ENCODE measurements around the gene GSE1. TPM values are rescaled to one million over a fixed set of nuclear protein-coding genes. Genes with fewer than 3 reads are reported as not detected.

GSE1 gene
- total RNA-seq, 2 donors from 2014 or later: 72.6 to 96.2 TPM

DNA sequence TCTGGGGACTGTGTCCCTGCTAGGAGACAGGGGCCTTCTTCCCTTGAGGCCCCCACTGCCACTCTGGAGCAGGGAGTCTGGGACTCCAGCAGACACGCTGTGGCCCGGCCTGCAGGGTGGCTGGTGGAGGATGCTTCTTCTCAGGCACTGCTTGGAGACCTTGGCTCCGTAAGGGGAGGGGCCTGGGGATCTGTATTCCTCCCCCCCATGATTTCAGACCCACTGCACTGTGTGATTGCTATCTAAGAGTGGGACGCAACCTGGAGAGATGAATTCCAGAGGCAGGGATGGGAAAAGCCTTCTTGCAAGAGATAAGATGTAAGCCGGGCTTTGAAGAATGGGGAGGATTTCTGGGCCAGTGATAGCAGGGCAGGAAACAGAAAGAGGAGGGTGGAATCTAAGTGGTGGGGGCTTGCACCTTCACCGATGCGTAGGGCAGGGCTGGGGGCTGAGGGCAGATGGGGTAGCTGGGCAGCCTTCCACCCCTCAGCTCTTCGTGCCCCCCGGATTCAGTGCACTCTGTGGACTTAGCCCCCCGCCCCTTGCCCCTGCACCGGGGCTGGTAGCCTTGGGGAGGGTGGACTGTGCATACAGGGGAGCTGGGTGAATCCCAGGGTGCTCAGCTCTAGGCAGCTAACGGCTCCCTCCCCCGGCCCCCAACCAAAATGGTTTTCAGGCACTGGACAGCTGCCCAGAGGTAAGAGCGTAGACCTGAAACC, 5.2 kb upstream of the GSE1 start:
- no peak overlapping the region for H3K27ac ChIP-seq
- ATAC-seq (ENCODE audit: insufficient number of reproducible peaks, low FRiP score, low read depth): no peak
- no peak overlapping the region for H3K4me3 ChIP-seq
- TF ChIP-seq, protein P1, sequence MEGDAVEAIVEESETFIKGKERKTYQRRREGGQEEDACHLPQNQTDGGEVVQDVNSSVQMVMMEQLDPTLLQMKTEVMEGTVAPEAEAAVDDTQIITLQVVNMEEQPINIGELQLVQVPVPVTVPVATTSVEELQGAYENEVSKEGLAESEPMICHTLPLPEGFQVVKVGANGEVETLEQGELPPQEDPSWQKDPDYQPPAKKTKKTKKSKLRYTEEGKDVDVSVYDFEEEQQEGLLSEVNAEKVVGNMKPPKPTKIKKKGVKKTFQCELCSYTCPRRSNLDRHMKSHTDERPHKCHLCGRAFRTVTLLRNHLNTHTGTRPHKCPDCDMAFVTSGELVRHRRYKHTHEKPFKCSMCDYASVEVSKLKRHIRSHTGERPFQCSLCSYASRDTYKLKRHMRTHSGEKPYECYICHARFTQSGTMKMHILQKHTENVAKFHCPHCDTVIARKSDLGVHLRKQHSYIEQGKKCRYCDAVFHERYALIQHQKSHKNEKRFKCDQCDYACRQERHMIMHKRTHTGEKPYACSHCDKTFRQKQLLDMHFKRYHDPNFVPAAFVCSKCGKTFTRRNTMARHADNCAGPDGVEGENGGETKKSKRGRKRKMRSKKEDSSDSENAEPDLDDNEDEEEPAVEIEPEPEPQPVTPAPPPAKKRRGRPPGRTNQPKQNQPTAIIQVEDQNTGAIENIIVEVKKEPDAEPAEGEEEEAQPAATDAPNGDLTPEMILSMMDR (IDR thresholded peaks at IDR 0.05): no peak
- no peaks in the 10 kb centered on the region for H3K9me3 ChIP-seq
- no peak for DNase-seq (ENCODE audit: low spot score)
- H3K4me1 ChIP-seq (ENCODE audit: control insufficient read depth in 1 of 2, low read depth in 2 of 2): peaks cover 11 to 43% of the 10 kb centered on the region in 2 donors
- no peaks in the 10 kb centered on the region for H3K27me3 ChIP-seq (replicated peaks; ENCODE audit: insufficient read depth)
- H3K36me3 ChIP-seq: no peaks in the 10 kb centered on the region

DNA sequence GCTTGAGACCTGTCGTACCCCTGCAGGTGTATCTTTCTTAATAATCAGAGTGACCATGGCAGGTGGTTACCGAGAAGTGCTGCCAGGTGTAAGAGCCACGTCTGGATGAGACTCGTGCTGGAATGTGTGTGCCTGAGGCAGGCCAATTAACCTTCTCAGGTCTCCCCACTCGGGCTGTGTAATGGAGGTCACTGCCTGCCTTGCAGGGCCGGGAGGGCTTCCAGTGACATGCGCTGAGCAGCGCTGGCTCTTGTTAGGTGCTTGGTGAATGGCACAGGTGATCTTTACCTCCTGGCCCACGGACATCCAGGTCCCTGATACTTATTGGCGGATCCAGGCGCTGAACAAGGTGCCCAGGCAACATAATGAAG, 4.6 kb upstream of the GSE1 start:
- H3K27me3 ChIP-seq (replicated peaks; ENCODE audit: insufficient read depth): no peaks in the 10 kb centered on the region
- peaks cover 11 to 44% of the 10 kb centered on the region in 2 donors for H3K4me1 ChIP-seq (ENCODE audit: control insufficient read depth in 1 of 2, low read depth in 2 of 2)
- no peak overlapping the region for H3K27ac ChIP-seq
- DNase-seq (ENCODE audit: low spot score): no peak
- ATAC-seq (ENCODE audit: insufficient number of reproducible peaks, low FRiP score, low read depth): no peak
- no peaks in the 10 kb centered on the region for H3K9me3 ChIP-seq
- no peaks in the 10 kb centered on the region for H3K36me3 ChIP-seq
- no peak overlapping the region for H3K4me3 ChIP-seq
- TF ChIP-seq, protein P1 (IDR thresholded peaks at IDR 0.05): no peak

DNA sequence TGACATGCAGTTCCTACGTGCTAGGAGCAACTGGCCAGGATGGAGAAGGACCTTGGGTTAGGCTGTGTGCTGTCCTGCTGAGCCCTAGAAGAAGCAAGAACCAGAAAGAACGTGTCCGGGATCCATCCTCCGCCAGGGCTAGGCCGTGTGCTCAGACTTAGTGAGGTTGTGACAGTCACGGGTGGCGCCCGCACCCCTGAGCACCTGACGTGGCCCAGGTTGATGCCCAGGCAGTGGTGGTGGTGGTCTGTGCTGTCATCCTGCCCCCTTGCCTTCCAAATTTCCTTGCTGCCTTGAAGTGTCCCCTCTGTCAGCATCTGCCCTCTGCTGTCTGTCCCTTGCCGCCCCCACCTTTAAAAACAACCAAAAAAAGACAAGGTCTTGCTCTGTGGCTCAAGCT, 4.2 kb upstream of the GSE1 start:
- Histone ChIP-seq H3K36me3 (no peaks in the 10 kb centered on the region), H3K4me1 (ENCODE audit: control insufficient read depth in 1 of 2, low read depth in 2 of 2) (peaks cover 11 to 44% of the 10 kb centered on the region in 2 donors), H3K9me3 (no peaks in the 10 kb centered on the region), H3K27me3 (replicated peaks; ENCODE audit: insufficient read depth) (no peaks in the 10 kb centered on the region), H3K27ac (no peak overlapping the region), H3K4me3 (no peak overlapping the region)
- DNase-seq (ENCODE audit: low spot score) (no peak), ATAC-seq (ENCODE audit: insufficient number of reproducible peaks, low FRiP score, low read depth) (no peak)
- TF ChIP-seq, protein P1 (IDR thresholded peaks at IDR 0.05): no peak

DNA sequence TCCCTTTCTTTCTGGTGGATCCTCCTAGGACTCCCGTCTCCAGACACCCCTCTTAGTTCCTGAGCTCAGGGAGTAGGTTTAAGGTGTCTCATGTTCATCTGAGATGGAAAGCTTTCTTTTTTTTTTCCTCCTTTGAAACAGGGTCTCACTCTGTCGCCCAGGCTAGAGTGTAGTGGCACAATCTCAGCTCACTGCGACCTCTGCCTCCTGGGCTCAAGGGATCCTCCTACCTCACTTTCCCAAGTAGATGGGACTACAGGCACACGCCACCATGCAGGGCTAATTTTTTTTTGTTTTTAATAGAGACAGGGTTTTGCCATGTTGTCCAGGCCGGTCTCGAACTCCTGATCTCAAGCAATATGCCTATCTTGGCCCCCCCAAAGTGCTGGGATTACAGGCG, 3.6 kb upstream of the GSE1 start:
- Histone ChIP-seq H3K27ac (no peak overlapping the region), H3K4me1 (ENCODE audit: control insufficient read depth in 1 of 2, low read depth in 2 of 2) (peaks cover 14 to 48% of the 10 kb centered on the region in 2 donors), H3K27me3 (replicated peaks; ENCODE audit: insufficient read depth) (no peaks in the 10 kb centered on the region), H3K9me3 (no peaks in the 10 kb centered on the region), H3K36me3 (no peaks in the 10 kb centered on the region), H3K4me3 (no peak overlapping the region)
- DNase-seq (ENCODE audit: low spot score): no peak
- ATAC-seq (ENCODE audit: insufficient number of reproducible peaks, low FRiP score, low read depth): no peak
- TF ChIP-seq, protein P1 (IDR thresholded peaks at IDR 0.05): no peak

DNA sequence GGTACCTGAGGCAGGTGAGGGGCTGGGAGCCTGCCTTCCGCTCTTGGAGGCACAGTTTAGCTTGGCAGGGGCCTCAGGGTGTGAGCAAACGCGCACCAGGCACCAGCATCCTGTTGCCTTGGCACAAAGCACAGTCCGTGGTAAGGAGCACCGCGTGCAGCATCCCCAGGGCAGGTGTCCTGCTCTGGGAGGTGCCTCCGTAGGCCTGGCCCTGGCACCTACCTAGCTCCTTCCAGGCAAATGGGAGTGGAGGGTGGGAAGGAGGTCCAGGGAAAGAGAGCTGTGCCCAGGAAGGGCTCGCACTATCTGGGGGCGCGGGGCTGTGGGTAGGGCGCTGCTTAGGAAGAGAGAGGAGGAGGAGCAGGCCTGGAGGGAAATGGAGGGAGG, 3.1 kb upstream of the GSE1 start:
- Histone ChIP-seq H3K9me3 (no peaks in the 10 kb centered on the region), H3K27ac (no peak overlapping the region), H3K4me1 (ENCODE audit: control insufficient read depth in 1 of 2, low read depth in 2 of 2) (peaks cover 18 to 51% of the 10 kb centered on the region in 2 donors), H3K4me3 (no peak overlapping the region), H3K36me3 (no peaks in the 10 kb centered on the region), H3K27me3 (replicated peaks; ENCODE audit: insufficient read depth) (no peaks in the 10 kb centered on the region)
- ATAC-seq (ENCODE audit: insufficient number of reproducible peaks, low FRiP score, low read depth) (no peak), DNase-seq (ENCODE audit: low spot score) (no peak)
- TF ChIP-seq, protein P1 (IDR thresholded peaks at IDR 0.05): no peak
